GM19193 (cell line): ENCODE results near the gene L3MBTL1.

Experiments
- POLR2A ChIP-seq: IDR thresholded peaks from 4 replicates; pipeline ENCODE4 v1.6.1; 2011; ENCODE audit not compliant: insufficient read depth, insufficient read length; ENCODE audit errors: extremely low read depth

L3MBTL1 gene

DNA sequence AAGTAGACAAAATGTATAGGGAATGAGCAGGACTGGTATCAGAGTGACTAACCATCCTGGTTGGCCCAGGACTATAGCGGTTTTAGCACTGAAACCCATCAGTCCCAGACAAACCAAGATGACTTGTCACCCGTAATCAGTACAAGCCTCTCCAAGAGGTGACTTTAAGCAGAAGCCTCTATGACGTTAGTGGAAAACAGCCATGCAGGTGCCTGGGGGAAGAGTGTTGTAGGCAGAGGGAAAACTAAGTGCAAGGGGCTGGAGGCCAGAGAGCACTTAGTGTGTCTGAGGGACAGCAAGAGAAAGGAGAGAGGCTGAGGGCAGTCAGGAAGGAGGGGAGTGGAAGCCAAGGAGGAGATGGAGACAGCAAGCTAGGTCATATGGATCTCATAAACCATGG lies 53.5 kb downstream of the L3MBTL1 start:
- no peak for TF ChIP-seq POLR2A

DNA sequence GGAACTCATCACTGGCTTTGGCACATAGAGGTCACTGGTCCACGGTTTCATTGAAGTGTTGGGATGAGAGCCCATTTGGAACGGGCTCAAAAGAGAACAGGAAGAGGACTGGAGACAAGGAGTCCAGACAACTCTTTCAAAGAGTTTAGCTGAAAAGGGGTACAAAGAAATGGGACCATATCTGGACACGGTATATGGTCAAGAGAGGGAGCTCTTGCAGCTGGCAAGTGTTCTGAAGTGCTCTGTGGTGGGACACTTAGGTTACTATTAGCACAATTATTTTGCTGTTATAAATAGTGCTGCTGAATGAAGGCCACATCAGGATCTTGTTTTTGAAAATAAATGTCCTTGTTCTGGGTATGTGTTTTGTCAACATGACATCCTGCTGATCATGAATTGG lies 55.9 kb downstream of the L3MBTL1 start:
- TF ChIP-seq POLR2A: no peak

DNA sequence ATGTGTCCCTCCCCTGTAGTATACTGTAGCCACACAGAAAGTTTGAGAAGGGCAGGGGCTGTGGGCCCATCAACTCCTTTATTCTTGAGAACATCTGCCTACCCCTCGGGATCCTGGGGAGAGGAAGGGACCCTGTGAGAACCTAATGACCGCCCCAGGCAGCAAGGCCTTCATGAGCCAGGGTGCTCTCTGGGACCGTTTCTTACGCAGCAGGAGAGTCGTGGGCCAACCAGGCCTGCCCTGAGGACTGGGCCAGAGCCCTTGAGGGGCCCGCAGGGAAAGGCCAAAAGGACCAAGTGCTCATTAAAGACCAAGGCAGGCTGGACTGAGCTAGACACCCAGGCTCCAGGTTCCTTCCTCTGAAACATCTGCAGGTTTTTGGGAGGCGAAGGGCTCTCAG lies 56.5 kb downstream of the L3MBTL1 start:
- no peak for TF ChIP-seq POLR2A

DNA sequence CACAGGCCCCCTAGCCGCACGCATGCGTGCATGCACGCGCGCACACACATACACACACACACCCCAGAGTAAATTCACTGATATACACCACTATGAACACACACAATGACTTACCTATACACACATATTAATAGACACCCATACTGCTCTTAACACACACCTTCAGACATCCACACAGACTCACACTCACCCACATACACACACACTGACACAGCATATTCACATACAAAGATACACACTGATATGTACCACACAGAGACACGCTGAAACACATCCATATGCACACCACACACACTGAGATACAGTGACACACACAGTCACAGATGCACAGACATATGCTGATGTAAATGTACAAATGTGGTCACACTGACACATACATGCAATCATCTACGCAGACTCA lies 57.0 kb downstream of the L3MBTL1 start:
- TF ChIP-seq POLR2A: no peak

DNA sequence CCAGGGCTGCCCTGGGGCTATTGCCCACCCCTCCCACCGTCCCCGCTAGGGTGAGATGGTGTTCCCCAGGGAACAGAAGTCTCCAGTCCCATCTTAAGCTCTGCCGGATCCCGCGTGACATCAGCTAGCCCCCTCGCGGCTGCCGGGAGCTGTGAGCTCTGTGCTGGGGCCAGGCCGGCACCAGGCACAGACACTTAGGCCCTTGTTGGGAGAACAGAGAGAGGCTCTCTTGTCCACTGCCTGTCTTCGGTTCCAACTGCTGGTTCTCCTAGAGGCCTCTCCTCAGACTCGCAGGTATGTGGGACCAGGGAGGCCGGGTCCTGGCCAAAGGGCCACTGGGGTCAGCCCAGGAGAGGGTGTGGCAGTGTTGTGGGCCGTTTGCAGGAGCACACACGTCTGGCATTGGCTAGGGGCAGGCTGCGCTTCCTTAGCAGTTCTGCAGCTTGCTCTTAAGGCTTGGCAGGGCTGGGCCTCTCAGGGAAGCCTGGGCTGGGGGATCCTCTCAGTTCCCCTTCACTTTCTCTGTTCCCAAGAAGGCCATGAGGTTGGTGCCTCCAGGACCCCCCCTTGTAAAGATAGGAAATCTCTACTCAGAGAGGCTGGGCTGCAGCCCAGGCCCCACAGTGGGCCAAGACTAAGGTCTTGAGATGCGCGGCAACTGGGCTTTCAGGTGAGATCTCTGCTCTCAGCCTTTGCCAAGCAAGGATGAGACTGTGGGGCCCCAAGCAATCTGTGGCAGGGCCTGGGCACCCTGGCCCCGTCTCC lies 57.7 kb downstream of the L3MBTL1 start:
- TF ChIP-seq POLR2A: no peak

DNA sequence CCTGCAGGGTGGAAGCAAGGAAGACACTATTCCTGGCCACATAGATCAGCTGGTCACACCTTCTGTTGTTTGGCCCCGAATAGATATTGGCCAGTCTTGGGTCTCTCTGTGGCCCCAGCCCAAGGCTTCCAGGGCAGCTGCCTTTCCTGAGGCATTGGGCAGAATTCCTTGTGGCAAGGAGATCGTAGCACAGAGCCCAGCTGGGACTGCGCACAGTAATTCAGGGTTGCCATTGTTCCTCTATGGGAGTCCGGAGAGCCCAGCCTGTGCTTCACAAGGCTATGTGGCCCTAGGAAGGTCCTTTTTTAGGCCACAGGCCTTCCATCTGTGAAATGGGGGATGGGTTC lies 58.2 kb downstream of the L3MBTL1 start:
- no peak for TF ChIP-seq POLR2A

DNA sequence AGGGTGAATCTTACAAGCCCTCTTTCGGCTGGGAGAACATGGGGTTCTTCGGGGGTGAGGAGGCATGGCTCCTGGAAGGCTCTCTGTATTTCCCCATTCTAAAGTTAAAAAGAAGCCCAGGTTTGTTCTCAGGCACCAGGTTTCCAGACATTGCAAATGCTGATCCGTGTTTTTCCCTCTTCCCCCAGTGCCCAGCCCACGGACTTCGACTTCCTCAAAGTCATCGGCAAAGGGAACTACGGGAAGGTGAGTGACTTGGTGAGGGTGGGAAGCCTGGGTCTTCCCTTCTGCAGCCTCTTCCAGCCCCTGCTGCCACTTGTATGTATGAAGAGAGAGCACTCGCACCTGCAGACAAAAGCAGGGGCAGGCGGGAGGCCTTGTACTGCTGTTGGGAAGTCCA lies 60.0 kb downstream of the L3MBTL1 start:
- no peak for TF ChIP-seq POLR2A

DNA sequence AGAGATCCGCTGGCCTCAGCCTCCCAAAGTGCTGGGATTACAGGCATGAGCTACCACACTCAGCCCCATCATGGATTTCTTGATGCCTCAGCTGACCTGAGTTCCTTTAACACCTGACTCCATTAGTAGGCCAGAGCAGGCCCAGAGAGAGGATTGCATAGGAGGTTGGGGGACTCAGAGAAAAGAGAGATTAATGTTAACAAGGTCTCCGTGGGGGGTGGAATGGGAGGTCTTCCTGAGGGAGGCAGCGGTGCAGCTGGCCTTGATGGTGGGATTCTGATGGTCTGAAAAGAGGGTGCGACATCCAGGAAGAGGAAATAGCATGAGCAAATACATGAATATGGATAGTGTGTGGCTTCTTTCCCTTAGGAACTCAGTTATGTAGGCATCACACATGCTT lies 61.2 kb downstream of the L3MBTL1 start:
- TF ChIP-seq POLR2A: no peak

DNA sequence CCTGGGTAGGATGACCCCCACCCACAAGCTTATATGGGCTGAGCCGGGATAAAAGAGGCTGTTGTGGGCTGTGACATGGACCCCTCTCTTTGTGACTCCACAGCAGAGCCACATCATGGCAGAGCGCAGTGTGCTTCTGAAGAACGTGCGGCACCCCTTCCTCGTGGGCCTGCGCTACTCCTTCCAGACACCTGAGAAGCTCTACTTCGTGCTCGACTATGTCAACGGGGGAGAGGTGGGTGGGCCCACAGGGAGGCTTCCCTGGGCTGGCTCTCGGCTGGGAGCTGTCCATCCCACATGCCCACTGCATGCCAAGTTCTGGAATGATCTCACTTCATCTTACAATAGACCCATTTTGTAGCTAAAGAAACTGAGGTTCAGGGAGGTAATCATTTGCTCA lies 61.8 kb downstream of the L3MBTL1 start:
- TF ChIP-seq POLR2A: no peak

DNA sequence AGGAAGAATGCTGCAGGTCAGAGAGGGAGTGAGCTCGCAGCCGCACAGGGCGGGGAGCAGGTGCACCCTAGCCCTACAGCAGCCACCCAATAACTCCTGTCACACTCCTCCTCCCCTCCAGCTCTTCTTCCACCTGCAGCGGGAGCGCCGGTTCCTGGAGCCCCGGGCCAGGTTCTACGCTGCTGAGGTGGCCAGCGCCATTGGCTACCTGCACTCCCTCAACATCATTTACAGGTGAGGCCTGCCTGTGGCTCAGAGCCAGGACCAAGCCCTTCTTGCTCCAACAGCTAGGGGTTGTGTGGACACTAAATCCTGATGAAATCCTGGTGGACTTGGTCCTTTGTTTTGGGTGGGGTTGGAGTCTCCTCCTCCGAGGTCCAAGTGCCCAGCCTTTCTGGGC lies 63.0 kb downstream of the L3MBTL1 start:
- TF ChIP-seq POLR2A: no peak

DNA sequence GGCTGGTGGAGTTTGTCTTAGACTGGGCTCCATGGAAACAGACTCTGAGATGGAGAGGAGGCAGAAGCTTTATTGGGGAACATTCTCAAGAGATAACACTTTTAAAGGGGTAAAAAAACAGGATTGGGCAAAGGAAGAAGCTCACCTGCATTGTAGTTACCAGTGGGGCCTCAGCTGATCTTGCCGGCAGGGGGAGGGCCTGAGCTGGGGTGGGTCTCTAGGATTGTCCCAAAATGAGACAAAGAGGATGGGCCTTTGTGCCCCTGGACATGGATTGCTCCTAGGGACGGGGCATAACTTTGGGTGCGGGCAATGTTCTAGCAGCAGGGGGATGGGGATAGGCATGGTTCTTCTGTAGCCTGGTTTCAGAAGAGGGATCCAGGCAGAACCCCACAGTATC lies 63.8 kb downstream of the L3MBTL1 start:
- no peak for TF ChIP-seq POLR2A

DNA sequence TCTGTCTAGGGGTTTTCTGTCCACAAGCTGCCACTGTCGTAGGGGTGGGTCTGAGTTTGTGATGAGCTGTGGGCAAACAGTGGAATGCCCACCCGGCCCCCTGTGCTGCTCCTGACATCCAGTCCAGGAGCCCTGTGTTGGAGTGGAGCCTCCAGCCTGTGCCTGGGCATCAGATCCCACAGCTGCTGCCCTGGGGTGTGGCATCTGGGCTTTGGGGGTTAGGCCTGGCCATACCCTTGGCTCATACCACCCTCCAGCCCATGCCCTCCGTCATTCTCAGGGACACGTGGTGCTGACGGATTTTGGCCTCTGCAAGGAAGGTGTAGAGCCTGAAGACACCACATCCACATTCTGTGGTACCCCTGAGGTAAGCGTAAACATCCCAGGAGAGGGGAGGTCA lies 64.3 kb downstream of the L3MBTL1 start:
- TF ChIP-seq POLR2A: no peak

DNA sequence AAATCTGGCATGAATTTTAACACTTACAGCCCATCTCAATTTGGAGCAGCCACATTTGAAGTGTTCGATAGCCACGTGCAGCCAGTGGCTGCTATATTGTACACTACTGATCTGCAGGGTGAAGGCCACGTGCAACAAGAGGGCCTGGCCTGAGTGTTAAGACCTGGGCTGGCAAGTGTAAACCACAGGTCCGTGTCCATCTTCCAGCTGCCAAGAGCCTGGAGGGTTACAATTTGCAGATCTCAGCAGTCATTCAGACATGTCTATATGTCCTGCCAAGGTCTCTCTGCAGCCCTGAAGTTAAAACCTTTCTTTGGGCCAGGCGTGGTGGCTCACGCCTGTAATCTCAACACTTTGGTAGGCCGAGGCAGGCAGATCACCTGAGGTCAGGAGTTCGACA lies 65.4 kb downstream of the L3MBTL1 start:
- TF ChIP-seq POLR2A: no peak

DNA sequence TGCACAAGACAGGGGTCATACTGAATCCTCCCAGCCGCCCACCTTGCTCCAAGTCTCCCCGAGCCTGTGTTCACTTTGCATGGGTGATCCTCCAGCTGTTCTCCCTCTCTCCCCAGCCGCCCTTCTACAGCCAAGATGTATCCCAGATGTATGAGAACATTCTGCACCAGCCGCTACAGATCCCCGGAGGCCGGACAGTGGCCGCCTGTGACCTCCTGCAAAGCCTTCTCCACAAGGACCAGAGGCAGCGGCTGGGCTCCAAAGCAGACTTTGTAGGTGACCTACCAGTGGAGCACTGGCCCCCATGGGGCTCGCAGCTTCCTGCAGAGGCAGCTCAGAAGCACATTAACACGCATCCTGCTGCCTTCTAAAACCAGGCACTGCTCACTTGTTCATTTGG lies 68.6 kb downstream of the L3MBTL1 start:
- TF ChIP-seq POLR2A: no peak

DNA sequence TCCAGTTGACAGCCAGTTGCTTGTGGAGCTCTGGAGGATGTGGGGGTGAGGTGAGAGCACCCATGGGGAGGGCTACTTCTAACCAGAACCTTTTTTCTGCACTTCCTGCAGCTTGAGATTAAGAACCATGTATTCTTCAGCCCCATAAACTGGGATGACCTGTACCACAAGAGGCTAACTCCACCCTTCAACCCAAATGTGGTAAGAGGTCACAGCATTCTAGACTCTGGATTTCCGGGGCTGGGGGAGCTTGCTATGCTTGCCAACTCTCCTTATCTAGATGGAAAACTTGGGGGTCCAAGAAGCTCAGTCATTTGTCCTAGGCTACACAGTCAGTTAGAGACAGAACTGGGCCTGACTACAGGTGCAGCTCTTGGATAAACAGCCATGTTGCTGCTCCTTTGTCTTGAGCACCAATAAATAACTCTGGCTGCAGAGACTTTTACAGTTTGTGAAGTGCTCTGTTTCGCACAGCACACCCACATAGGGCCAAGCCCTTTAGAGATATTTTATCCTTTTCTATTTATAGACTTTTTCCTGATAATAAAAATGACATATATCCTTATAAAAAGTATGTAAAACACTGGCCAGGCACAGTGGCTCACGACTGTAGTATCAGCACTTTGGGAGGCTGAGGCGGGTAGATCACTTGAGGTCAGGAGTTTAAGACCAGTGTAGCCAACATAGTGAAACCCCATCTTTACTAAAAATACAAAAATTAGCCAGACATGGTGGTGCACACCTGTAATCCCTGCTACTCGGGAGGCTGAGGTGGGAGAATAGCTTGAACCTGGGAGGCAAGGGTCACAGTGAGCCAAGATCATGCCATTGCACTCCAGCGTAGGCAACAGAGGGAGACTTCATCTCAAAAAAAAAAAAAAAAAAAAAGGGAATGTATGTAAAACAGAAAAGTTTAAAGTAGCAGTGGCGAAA lies 72.6 kb downstream of the L3MBTL1 start:
- no peak for TF ChIP-seq POLR2A

DNA sequence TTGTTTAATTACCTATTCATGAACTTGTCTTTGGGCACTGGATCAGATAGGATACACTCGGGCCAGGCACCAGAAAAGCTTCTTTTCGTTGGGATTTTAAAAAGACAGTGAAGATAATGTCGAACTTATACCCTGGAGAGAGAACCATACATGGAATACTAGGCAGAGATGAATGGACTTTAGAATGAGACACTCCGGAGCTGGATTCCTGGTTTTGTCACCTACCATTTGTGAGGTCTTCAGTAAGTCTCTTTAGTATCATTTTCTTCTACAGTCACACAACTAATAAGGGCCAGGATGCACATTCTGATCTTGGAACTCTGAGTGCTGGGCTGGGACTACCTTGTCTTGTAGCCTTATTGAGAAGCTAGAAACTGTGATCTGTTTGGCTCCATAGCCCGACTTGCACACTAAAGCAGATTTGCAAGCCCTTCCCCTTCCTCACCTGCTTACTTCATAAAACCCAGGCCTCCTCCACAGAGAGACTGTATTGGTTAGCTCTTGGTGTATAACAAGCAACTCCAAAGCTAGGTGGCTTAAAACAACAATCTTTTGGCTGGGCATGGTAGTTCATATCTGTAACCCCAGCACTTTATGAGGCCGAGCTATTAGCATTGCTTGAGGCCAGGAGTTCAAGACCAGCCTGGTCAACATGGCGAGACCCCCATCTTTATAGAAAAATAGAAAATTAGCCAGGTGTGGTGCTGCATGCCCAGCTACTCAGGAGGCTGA lies 75.8 kb downstream of the L3MBTL1 start:
- no peak for TF ChIP-seq POLR2A

DNA sequence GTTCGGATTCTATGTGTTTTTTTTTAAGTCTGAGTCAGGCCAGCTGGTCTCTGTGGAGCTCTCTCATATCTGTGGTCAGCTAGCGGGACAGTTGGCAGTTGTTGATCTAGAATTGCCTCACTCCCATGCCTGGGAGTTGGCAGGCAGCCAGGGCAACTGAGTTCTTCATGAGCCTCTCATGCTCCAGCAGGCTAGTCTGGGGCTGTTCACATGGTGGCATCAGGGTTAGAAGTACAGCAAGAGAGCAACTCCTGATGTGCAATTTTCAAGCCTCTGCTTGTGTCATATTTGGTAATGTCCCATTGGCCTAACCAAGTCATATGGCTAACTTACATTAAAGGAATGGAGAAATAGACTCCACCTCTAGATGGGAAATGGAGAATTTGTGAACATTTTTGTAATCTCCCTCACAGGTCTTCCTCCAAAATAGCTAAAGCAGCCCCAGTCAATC lies 76.5 kb downstream of the L3MBTL1 start:
- TF ChIP-seq POLR2A: no peak
